BJ (cell line): ENCODE data around the gene YWHAQ. TPM values are rescaled to one million over a fixed set of nuclear protein-coding genes. Genes with fewer than 3 reads are reported as not detected.
"Not testable (repeated sequence)": the region's sequence is repeated elsewhere in the genome, so short reads cannot be mapped to it uniquely, and the experiment has no call there.

Experiments
- CTCF ChIA-PET: fragments of 350-600 bp; formaldehyde crosslinking; extraction: SDS; loops from one replicate; lab custom pipeline; 2021; ENCODE audit warnings: antibody characterized with exemption, inconsistent platforms; lab: Yijun Ruan, JAX
- POLR2A ChIA-PET: fragments of 300-600 bp; sonication (Branson Sonifier 250); formaldehyde crosslinking; extraction: SDS; loops from one replicate; lab custom pipeline; 2021; ENCODE audit warnings: antibody characterized with exemption; lab: Charles Lee
- DNase-seq: peaks from one replicate; pipeline ENCODE4 v3.0.0-alpha.2; 2011; ENCODE audit warnings: low read depth
- H3K27me3 ChIP-seq: 2 replicates; pipeline ENCODE4 v1.6.0; 2011; ENCODE audit warnings: low read length; ENCODE audit not compliant: control insufficient read depth, insufficient read depth
- H3K36me3 ChIP-seq: 2 replicates; pipeline ENCODE4 v1.5.1; 2011; ENCODE audit warnings: low read length; ENCODE audit not compliant: control insufficient read depth, insufficient read depth
- H3K4me3 ChIP-seq: 2 replicates; pipeline ENCODE4 v1.5.1; 2011; ENCODE audit warnings: low read depth, mild to moderate bottlenecking, control low read depth, low read length
- polyA plus RNA-seq: library from polyadenylated mRNA; depleted of rRNA; stranded (reverse); fragments of >200 nt; gene quantifications from 2 replicates; pipeline ENCODE4 v1.2.3, GENCODE V29; 2011
- TF ChIP-seq, protein P1 (sequence below): IDR thresholded peaks from 2 replicates; pipeline ENCODE4 v1.5.1; 2011; ENCODE audit warnings: low read depth, mild to moderate bottlenecking, control low read depth, inconsistent platforms, low read length, moderate library complexity; ENCODE audit not compliant: insufficient read depth

Gene YWHAQ
- polyA plus RNA-seq, 1 experiment: 235 TPM

DNA sequence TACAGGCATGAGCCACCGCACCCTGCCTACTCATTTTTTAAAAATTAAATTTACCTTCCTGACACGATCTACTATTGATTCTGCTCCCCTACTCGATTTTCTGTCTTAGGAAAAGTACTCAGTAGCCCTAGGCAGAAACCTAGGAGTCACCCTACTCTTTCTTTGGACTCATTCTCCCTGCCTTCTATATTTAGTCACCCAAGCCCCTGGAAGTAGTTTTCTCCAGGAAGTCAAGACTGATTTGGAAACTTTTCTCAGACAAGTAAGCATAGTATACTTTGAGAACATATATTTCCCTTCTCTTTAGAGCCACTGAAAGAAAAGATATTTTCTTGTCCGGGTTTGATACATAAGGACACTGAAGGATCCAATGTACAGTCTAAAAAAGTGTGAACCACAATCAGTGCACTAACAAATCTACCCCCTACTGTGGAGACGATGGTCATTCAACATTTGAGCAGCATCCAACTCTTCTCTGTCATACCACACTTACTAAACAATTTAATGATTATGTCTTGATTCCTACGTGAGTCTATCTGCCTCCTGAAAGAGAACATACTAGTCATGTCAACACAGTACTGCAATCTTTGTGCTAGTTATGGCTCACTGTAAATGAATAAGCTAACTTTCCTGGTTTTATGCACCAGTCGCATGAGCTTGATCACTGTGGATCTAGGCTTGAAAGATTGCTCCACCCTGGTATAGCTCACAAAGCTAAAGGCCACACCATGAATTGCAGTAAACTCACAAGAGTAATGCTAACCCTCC lies 19.8 kb downstream of the YWHAQ start:
- TF ChIP-seq, protein P1, sequence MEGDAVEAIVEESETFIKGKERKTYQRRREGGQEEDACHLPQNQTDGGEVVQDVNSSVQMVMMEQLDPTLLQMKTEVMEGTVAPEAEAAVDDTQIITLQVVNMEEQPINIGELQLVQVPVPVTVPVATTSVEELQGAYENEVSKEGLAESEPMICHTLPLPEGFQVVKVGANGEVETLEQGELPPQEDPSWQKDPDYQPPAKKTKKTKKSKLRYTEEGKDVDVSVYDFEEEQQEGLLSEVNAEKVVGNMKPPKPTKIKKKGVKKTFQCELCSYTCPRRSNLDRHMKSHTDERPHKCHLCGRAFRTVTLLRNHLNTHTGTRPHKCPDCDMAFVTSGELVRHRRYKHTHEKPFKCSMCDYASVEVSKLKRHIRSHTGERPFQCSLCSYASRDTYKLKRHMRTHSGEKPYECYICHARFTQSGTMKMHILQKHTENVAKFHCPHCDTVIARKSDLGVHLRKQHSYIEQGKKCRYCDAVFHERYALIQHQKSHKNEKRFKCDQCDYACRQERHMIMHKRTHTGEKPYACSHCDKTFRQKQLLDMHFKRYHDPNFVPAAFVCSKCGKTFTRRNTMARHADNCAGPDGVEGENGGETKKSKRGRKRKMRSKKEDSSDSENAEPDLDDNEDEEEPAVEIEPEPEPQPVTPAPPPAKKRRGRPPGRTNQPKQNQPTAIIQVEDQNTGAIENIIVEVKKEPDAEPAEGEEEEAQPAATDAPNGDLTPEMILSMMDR: no peak
- no peaks in the 10 kb centered on the region for H3K36me3 ChIP-seq
- H3K27me3 ChIP-seq: no peaks in the 10 kb centered on the region
- DNase-seq: no peak
- ChIA-PET CTCF (no interaction called here), POLR2A (no interaction called here)
- H3K4me3 ChIP-seq: no peak overlapping the region

DNA sequence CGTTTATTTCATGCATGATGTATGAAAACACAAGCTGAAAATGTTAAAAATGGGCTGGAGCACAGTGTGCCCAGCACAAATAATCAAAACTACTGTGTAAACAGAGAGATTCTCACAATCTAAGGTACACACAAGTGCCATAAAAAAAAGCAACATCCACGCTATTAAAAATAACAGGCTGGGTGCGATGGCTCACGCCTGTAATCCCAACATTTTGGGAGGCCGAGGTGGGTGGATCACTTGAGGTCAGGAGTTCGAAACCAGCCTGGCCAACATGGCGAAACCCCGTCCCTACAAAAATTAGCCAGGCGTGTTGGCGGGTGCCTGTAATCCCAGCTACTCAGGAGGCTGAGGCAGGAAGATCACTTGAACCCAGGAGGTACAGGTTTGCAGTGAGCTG lies 22.3 kb downstream of the YWHAQ start:
- H3K36me3 ChIP-seq, H3K4me3 ChIP-seq, DNase-seq, H3K27me3 ChIP-seq, POLR2A ChIA-PET: not testable (repeated sequence)
- CTCF ChIA-PET: interaction anchor here (0.5 to 1.3 kb wide), 4 partner anchors 11 to 46 kb away, joined by 3 to 4 read pairs (median 4); no protein-coding TSS in a partner anchor

DNA sequence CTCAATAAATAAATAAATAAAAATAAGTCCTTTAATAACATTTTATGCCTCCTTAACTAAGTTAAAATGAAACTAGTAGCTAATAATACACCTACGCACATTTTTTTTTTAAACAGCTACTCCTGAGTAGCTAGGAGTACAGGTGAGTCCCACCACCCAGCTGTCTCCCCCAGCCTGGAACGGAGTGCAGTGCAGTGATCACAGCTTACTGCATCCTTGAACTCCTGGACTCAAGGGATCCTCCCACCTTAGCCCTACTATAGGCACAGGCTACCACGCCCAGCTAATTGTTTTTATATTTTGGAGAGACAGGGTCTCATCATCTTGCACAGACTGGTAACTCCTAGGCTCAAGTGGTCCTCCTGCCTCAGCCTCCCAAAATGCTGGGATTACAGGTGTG lies 28.4 kb downstream of the YWHAQ start:
- TF ChIP-seq, protein P1: no peak
- Histone ChIP-seq H3K36me3 (peaks cover 2% of the 10 kb centered on the region; the same call in 1 of the 2 replicates), H3K27me3 (no peaks in the 10 kb centered on the region), H3K4me3 (no peak overlapping the region)
- no peak for DNase-seq
- POLR2A ChIA-PET: no interaction called here
- CTCF ChIA-PET: no interaction called here

DNA sequence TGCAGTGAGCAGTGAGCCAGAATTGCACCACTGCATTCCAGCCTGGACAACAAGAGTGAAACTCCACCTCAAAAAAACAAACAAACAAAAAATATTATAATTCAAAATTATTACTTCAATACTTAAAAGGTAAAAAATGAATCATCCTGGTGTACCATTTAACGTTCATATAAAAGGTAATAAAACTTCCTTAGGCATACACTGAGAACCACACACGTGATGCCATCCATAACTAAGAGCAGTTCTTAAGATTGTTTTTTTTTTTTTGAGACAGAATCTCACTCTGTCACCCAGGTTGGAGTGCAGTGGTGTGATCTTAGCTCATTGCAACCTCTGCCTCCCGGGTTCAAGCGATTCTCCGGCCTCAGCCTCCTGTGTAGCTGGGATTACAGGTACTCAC lies 29.4 kb downstream of the YWHAQ start:
- ChIA-PET POLR2A (no interaction called here), CTCF (no interaction called here)
- H3K4me3 ChIP-seq: no peak overlapping the region
- peaks cover 2% of the 10 kb centered on the region; the same call in 1 of the 2 replicates for H3K36me3 ChIP-seq
- H3K27me3 ChIP-seq: no peaks in the 10 kb centered on the region
- DNase-seq: no peak
- TF ChIP-seq, protein P1: no peak

DNA sequence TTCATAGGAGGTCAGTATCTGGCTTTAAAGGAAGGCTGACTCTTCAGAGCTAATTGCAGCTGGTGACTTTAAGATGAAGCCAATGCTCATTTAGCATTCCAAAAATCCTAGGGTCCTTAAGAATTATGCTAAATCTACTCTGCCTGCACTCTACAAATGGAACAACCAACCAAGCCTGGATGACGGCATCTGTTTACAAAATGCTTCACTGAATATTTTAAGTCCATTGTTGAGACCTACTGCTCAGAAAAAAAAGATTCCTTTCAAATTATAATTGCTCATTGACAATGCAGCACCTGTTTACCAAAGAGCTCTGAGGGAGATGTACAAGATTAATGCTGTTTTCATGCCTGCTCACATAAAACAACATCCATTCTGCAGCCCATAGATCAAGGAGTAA lies 31.4 kb downstream of the YWHAQ start:
- TF ChIP-seq, protein P1: no peak
- ChIA-PET CTCF (interaction anchor here (0.9 to 1.3 kb wide), 3 partner anchors 10 to 29 kb away, joined by 3 to 4 read pairs (median 3); no protein-coding TSS in a partner anchor), POLR2A (no interaction called here)
- no peak for DNase-seq
- H3K27me3 ChIP-seq: no peaks in the 10 kb centered on the region
- H3K4me3 ChIP-seq: no peak overlapping the region
- peaks cover 2% of the 10 kb centered on the region; the same call in 1 of the 2 replicates for H3K36me3 ChIP-seq
